ENCODE measurements around the gene TXLNA. TPM values are rescaled to one million over a fixed set of nuclear protein-coding genes. Genes with fewer than 3 reads are reported as not detected.

The TXLNA gene
- total RNA-seq, 2 donors from 2014 or later = 22.9 to 24.6 TPM

- DNase-seq (peak; percentile 81 to 82 (median 82)), ATAC-seq (peak; percentile 68)
- H3K4me3 Mint-ChIP-seq = peak within 1 kb of the TSS; percentile 88
- no peaks in the 10 kb centered on the region for H3K27me3 Mint-ChIP-seq
- H3K9me3 ChIP-seq (ENCODE audit: control insufficient read depth, low read length, poor library complexity, severe bottlenecking) = no peaks in the 10 kb centered on the region
- peak within 1 kb of the TSS; percentile 92 for H3K27ac Mint-ChIP-seq
- H3K4me1 Mint-ChIP-seq = peaks cover 29% of the 10 kb centered on the region
- no peaks in the 10 kb centered on the region for H3K36me3 Mint-ChIP-seq (ENCODE audit: low read depth)
These were observed 26.2 kb downstream of the TXLNA start, which contains the start of gene IQCC for GRCh38 chr1:32205401-32206370. IQCC (plus strand) TSS chr1:32205671; CDS start chr1:32205682, 11 bp downstream.

DNA sequence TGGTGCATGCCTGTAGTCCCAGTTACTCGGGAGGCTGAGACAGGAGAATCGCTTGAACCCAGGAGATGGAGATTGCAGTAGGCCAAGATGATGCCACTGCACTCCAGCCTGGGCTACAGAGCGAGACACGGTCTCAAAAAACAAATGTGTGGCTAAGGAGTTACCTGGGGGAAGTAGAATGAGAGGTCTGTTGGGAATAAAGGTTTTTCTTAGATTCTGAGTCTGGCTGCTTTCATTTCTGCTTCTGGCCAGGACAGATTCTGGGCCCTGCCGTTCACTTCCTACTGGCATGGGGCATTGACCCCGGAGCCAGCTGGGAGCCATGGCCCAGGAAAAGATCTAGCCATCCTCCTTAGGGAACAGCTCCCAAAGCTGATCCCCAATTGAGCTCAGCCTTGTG is 29.0 kb downstream of the TXLNA start:
- no peaks in the 10 kb centered on the region for H3K36me3 Mint-ChIP-seq (ENCODE audit: low read depth)
- ATAC-seq (no peak), DNase-seq (no peak)
- H3K27me3 Mint-ChIP-seq = no peaks in the 10 kb centered on the region
- H3K9me3 ChIP-seq (ENCODE audit: control insufficient read depth, low read length, poor library complexity, severe bottlenecking) = no peaks in the 10 kb centered on the region
- H3K4me3 Mint-ChIP-seq = no peak overlapping the region
- H3K27ac Mint-ChIP-seq = no peak overlapping the region
- peaks cover 16% of the 10 kb centered on the region for H3K4me1 Mint-ChIP-seq

DNA sequence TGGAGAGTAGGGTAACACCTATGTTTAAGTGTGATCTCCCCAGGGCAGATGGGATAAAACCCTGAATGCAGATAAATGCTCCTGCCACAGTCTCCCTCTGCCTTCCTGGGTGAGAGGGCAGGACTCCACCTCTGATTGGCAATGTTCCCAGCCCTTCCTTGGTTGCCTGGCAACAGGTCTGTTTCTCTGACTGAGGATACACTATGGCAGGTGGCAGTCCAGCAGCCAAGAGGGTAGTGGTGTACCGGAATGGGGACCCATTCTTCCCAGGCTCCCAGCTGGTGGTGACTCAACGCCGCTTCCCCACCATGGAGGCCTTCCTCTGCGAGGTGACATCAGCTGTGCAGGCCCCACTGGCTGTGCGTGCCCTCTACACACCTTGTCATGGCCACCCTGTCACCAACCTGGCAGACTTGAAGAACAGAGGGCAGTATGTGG is 29.4 kb downstream of the TXLNA start, which contains the start of gene DCDC2B:
Gene DCDC2B, plus strand, starts transcription at position 199 of the 438 bp plus-strand sequence. Its CDS starts 5 bp downstream, at position 204.
- no peaks in the 10 kb centered on the region for H3K27me3 Mint-ChIP-seq
- H3K27ac Mint-ChIP-seq = no peak within 1 kb of the TSS
- H3K4me3 Mint-ChIP-seq = no peak within 1 kb of the TSS
- H3K4me1 Mint-ChIP-seq = peaks cover 16% of the 10 kb centered on the region
- ATAC-seq = no peak
- H3K9me3 ChIP-seq (ENCODE audit: control insufficient read depth, low read length, poor library complexity, severe bottlenecking) = no peaks in the 10 kb centered on the region
- no peak for DNase-seq
- H3K36me3 Mint-ChIP-seq (ENCODE audit: low read depth) = no peaks in the 10 kb centered on the region

DNA sequence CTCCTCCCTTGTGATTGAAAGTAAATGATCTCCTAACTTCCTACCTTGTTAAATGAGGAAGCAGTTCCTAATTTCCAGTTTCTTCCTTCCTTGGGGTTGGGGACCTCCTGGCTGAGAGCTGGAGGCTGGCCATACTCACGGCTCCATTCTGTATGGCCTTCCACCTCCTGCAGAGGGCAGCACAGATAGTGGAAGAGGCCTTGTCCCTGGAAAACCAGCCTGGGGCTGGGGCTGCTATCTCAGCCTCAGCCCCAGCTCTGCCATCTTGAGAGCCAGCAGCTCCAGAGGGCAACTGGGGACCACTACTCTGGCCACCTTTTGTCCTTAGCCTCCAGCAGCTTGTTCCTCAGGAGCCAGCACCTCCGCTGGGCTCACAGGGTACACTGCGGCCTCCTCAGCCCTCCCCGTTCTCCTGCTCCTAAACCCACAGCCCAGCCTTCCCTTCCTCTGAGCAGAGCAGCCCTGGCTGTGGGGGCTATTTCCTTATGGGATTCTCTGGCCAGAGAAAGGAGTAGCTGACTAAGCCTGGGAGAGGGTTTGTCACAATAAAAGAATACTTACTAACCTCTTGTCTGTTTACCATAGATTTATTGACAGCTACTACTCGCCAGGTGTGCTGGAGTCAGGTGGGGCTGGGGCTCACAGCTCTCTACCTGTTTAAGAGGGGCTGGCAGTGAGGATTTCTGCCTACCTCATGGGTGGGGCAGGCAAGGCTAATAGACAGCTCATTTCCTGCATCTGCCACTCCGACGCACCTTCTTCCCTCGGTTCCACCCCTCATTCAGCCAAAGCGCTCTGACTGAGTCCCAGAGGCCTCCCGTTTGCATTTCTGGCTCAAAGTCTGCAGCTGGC is 36.4 kb downstream of the TXLNA start:
- DNase-seq = peak; percentile 33 to 55 (median 36)
- Mint-ChIP-seq H3K4me3 (no peak overlapping the region), H3K36me3 (ENCODE audit: low read depth) (no peaks in the 10 kb centered on the region), H3K27ac (peak overlapping the region; percentile 84), H3K27me3 (no peaks in the 10 kb centered on the region), H3K4me1 (peaks cover 11% of the 10 kb centered on the region)
- peak; percentile 92 for ATAC-seq
- no peaks in the 10 kb centered on the region for H3K9me3 ChIP-seq (ENCODE audit: control insufficient read depth, low read length, poor library complexity, severe bottlenecking)

- DNase-seq (no peak), ATAC-seq (no peak)
- H3K36me3 Mint-ChIP-seq (ENCODE audit: low read depth) = no peaks in the 10 kb centered on the region
- H3K9me3 ChIP-seq (ENCODE audit: control insufficient read depth, low read length, poor library complexity, severe bottlenecking) = no peaks in the 10 kb centered on the region
- H3K27ac Mint-ChIP-seq = peak overlapping the region; percentile 84
- no peaks in the 10 kb centered on the region for H3K27me3 Mint-ChIP-seq
- peaks cover 15% of the 10 kb centered on the region for H3K4me1 Mint-ChIP-seq
- H3K4me3 Mint-ChIP-seq = no peak overlapping the region
These were observed 37.1 kb downstream of the TXLNA start for GRCh38 chr1:32216566-32216965.

- Mint-ChIP-seq H3K4me1 (peaks cover 19% of the 10 kb centered on the region), H3K27ac (no peak overlapping the region), H3K4me3 (no peak overlapping the region), H3K36me3 (ENCODE audit: low read depth) (no peaks in the 10 kb centered on the region), H3K27me3 (no peaks in the 10 kb centered on the region)
- ATAC-seq = no peak
- DNase-seq = no peak
- no peaks in the 10 kb centered on the region for H3K9me3 ChIP-seq (ENCODE audit: control insufficient read depth, low read length, poor library complexity, severe bottlenecking)
These were observed 39.5 kb downstream of the TXLNA start for GRCh38 chr1:32219022-32219421.

GRCh38 chr1:32220746-32221580 is 41.5 kb downstream of the TXLNA start:
- H3K27ac Mint-ChIP-seq = peak overlapping the region; percentile 95
- no peaks in the 10 kb centered on the region for H3K36me3 Mint-ChIP-seq (ENCODE audit: low read depth)
- peaks cover 21% of the 10 kb centered on the region for H3K4me1 Mint-ChIP-seq
- ATAC-seq (no peak), DNase-seq (no peak)
- H3K27me3 Mint-ChIP-seq = no peaks in the 10 kb centered on the region
- no peaks in the 10 kb centered on the region for H3K9me3 ChIP-seq (ENCODE audit: control insufficient read depth, low read length, poor library complexity, severe bottlenecking)
- H3K4me3 Mint-ChIP-seq = peak overlapping the region; percentile 92

- H3K36me3 Mint-ChIP-seq (ENCODE audit: low read depth) = no peaks in the 10 kb centered on the region
- DNase-seq = no peak
- H3K27ac Mint-ChIP-seq = peak overlapping the region; percentile 95
- peak overlapping the region; percentile 92 for H3K4me3 Mint-ChIP-seq
- H3K9me3 ChIP-seq (ENCODE audit: control insufficient read depth, low read length, poor library complexity, severe bottlenecking) = no peaks in the 10 kb centered on the region
- H3K4me1 Mint-ChIP-seq = peaks cover 17% of the 10 kb centered on the region
- ATAC-seq = no peak
- no peaks in the 10 kb centered on the region for H3K27me3 Mint-ChIP-seq
These were observed 42.1 kb downstream of the TXLNA start for GRCh38 chr1:32221581-32221979.

DNA sequence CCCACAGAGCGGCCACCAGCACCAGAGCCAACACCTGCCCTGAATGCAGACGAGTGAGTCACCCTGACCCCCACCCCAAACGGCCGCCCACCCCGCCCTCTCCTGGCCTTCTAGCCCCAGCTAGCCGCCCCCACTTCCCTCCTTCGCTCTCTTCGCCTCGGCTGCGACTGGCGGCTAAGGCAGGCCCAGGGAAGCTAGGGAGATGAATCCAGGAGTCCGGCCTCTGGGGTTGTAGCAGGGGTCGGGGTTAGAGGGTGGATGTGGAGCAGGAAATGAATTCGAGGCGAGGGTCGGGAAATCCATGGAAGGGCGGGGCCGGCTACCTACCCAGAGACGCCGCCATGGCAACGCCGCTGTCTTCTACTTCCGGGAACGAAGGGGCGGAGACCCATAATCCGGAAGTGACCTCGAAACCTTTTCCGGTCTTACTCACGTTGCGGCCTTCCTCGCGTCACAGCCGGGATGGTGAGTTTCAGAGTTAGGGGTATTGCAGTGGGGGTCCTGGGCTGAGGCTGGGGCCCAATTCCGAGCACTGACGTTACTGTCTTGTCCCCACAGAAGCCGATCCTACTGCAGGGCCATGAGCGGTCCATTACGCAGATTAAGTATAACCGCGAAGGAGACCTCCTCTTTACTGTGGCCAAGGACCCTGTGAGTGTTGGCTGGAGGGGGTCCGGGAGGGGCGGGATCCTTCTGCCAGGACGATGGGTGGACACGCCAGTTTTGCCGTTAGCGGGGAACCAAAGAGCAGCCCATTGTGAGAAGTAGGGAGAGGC is 42.7 kb downstream of the TXLNA start, which contains the start of the genes EIF3I and TMEM234:
Gene EIF3I, plus strand, starts transcription at position 428 of the 776 bp plus-strand sequence. Its CDS starts 35 bp downstream, at position 463.
Gene TMEM234, minus strand, starts transcription at position 374 of the 776 bp plus-strand sequence. Its CDS starts 31 bp downstream, at position 343.
- H3K9me3 ChIP-seq (ENCODE audit: control insufficient read depth, low read length, poor library complexity, severe bottlenecking) = no peaks in the 10 kb centered on the region
- peak; percentile 78 to 84 (median 78) for DNase-seq
- Mint-ChIP-seq H3K27ac (peak within 1 kb of the TSS; percentile 95), H3K36me3 (ENCODE audit: low read depth) (no peaks in the 10 kb centered on the region), H3K4me1 (peaks cover 17% of the 10 kb centered on the region), H3K4me3 (peak within 1 kb of the TSS; percentile 92), H3K27me3 (no peaks in the 10 kb centered on the region)
- peak; percentile 95 for ATAC-seq

DNA sequence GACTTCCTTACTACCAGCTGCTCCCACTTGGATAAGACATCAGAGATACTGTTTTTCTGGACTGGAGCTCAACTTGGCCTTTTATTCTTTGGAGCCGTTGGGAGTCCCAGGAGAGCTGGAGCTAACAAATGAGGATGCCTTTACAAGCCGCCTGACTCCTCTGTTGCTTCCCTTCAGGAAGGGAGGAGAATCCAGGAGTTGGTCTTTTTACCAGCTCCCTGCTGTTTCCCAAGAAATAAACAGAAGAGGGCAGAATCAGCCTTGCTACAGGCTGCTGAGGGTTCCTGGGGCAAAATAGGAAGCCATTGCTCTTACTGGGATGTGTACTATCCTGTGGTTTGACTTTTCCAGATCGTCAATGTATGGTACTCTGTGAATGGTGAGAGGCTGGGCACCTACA is 44.2 kb downstream of the TXLNA start:
- DNase-seq (no peak), ATAC-seq (no peak)
- Mint-ChIP-seq H3K36me3 (ENCODE audit: low read depth) (peaks cover 3% of the 10 kb centered on the region), H3K4me1 (peaks cover 27% of the 10 kb centered on the region), H3K4me3 (peak overlapping the region; percentile 92), H3K27me3 (no peaks in the 10 kb centered on the region), H3K27ac (peak overlapping the region; percentile 95)
- H3K9me3 ChIP-seq (ENCODE audit: control insufficient read depth, low read length, poor library complexity, severe bottlenecking) = no peaks in the 10 kb centered on the region

DNA sequence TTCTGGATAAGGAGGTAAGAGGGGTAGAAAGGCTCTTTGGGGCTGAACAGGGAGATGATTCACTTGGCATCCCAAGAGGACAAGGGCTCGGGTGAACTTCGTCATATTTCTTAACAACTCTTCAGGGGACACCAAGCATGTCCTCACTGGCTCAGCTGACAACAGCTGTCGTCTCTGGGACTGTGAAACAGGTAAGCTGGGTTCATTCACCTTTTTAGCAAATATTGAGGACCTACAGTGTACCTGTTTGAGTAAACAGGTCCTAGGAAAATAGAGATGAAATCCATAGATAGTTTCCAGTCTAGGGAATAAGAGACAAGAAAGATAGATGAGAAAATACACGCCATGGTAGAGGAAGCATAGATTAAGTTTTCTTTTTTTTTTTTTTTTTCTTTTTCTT is 44.8 kb downstream of the TXLNA start:
- Mint-ChIP-seq H3K36me3 (ENCODE audit: low read depth) (peaks cover 3% of the 10 kb centered on the region), H3K27ac (peak overlapping the region; percentile 95), H3K4me1 (peaks cover 28% of the 10 kb centered on the region), H3K27me3 (no peaks in the 10 kb centered on the region), H3K4me3 (peak overlapping the region; percentile 92)
- ATAC-seq (no peak), DNase-seq (no peak)
- H3K9me3 ChIP-seq (ENCODE audit: control insufficient read depth, low read length, poor library complexity, severe bottlenecking) = no peaks in the 10 kb centered on the region

All from T-helper 17 cell (primary cell).